H1 (cell line): ENCODE results near the gene TMED8. TPM values are rescaled to one million over a fixed set of nuclear protein-coding genes. Genes with fewer than 3 reads are reported as not detected.

ENCODE experiments used
- BRCA1 ChIP-seq: IDR thresholded peaks from 2 replicates; pipeline ENCODE4 v1.6.1; 2012; ENCODE audit warnings: low read depth, low read length, improper control_type of control experiment
- CEBPB ChIP-seq: IDR thresholded peaks from 2 replicates; pipeline ENCODE4 v1.6.1; 2012; ENCODE audit warnings: low read depth, low read length
- GABPA ChIP-seq: IDR thresholded peaks from 2 replicates; pipeline ENCODE4 v1.6.1; 2011; ENCODE audit warnings: mild to moderate bottlenecking, low read length, moderate library complexity, borderline replicate concordance; ENCODE audit not compliant: insufficient read depth
- NANOG ChIP-seq: IDR thresholded peaks from 2 replicates; pipeline ENCODE4 v1.6.1; 2011; ENCODE audit warnings: low read length, low read depth, mild to moderate bottlenecking, inconsistent platforms; ENCODE audit not compliant: insufficient read depth, poor library complexity, severe bottlenecking
- SAP30 ChIP-seq: fragments of 300-600 bp; sonication (generic); IDR thresholded peaks from 2 replicates; pipeline ENCODE4 v1.7.1; 2012; ENCODE audit warnings: low read length, moderate library complexity, mild to moderate bottlenecking, inconsistent platforms; ENCODE audit not compliant: insufficient read depth, insufficient replicate concordance
- YY1 ChIP-seq: IDR thresholded peaks from 2 replicates; pipeline ENCODE4 v1.6.1; 2011; ENCODE audit warnings: low read depth, mild to moderate bottlenecking, low read length
- polyA plus RNA-seq, 7 experiments: library from polyadenylated mRNA; depleted of rRNA in 3 of 7; stranded (reverse) in 5 of 7; unstranded in 2 of 7; fragments of >200 nt in 5 of 7; fragments of 200-250 nt in 2 of 7; gene quantifications; 1 replicate in 5 of 7; 2 replicates in 1 of 7; 4 replicates in 1 of 7; pipeline versions ENCODE4 v1.2.1 to v1.2.3, GENCODE V29; 2011 to 2013; ENCODE audit warnings: missing spikeins in 2 of 7, mixed read lengths in 2 of 7
- total RNA-seq: library from RNA; stranded (reverse); fragmentation: NEBNext Ultra II Directional; extraction: Animal tissue kit (Norgen Biotek cat#: 25700); gene quantifications from 2 replicates; pipeline ENCODE4 v1.2.1, GENCODE V29; 2021

Gene TMED8
- total and polyA plus RNA-seq, 2 of the 8 experiments (the other 6 are each of a cell fraction or from before 2014, with no cell fraction given): 5.5 to 13.4 TPM

GRCh38 chr14:77314539-77315457 lies 62.1 kb downstream of the TMED8 start (continued):
- no peak for TF ChIP-seq CEBPB
- no peak for TF ChIP-seq YY1
- no peak for TF ChIP-seq BRCA1
- no peak for TF ChIP-seq NANOG
- no peak for TF ChIP-seq SAP30
- TF ChIP-seq GABPA: no peak
